Measurements from ENCODE around the gene TMEM132E.

The TMEM132E gene

DNA sequence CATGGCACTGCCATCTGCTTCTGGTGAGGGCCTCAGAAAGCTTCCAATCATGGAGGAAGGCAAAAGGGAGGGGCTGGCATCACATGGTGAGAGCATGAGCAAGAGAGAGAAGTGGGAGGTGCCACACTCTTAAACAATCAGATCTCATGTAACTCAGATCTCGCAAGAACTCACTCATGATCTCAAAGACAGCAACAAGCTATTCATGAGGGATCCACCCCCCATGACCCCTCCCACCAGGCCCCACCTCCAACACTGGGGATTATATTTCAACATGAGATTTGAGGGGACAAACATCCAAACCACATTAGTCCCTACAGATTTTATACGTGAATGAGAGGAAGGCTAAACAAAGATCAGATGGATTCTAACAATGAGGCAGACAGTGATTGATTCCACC lies 8.9 kb upstream of the TMEM132E start:
- no peak for DNase-seq

DNA sequence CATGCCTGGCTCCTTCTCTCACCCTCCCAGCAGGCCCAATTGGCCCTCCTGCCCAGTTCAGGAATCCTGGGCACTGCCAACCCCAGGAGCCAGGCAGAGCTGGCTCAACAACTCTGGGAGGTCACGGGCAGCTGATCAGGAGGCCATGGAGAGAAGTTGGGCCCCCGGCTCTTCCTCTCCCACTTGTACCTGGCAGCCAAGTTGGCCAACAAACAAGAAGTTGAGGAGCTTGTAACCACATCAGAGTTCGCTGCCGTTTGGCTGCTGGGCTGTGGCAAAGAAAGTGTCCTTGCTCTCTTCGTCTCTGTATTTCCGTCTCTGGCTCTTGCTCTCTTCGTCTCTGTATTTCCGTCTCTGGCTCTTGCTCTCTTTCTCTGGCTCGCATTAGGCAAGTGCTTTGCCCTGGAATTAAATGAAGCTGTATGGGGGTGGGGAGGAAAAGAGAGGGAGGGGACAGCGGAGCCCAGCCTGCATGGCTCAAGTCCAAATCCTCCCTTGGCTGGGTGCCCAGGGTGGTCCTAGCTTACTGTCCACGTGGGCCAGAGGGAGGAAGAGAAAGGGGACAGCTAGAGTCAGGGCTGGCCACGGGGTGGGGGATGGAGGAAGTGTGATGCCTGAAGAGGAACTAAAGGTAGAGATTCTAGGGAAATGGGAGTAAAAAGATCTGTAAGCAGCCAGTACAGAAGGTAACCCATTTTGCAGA lies 7.8 kb upstream of the TMEM132E start:
- DNase-seq, result no peak

DNA sequence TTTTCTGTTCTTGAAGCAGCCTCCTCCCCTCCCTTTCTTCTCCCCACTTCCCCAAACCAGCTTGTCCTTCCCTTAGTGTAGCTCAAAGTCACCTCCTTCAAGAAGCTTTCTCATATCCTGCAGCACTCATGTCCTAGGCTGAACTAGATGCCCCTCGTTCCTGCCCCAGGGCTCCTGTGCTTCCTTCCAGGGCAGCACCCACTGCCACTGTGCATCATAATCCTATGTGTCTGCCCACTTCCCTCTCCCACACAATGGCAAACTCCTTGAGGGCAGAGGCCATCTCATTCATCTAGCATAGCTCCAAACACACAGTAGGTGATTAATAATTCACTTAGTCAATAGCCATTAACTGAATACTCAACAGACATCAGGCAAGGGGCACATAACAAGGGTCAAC lies 6.9 kb upstream of the TMEM132E start:
- no peak for DNase-seq

DNA sequence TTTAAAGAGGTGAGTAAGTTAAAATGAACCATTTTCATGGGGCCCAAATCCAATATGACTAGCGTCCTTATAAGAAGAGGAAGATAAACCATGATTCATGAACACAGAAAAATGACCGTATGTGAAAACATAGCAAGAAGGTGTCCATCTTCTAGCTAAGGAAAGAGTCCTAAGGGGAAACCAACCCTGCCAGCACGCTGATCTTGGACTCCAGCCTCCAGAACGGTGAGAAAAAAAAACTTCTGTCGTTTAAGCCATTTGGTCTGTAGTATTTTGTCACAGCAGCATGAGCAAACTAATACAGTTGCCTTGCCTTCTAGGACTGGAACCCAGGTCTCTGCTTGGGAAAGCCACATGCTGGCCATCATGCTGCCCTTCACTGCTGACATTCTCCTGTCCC lies 4.2 kb upstream of the TMEM132E start:
- no peak for DNase-seq

DNA sequence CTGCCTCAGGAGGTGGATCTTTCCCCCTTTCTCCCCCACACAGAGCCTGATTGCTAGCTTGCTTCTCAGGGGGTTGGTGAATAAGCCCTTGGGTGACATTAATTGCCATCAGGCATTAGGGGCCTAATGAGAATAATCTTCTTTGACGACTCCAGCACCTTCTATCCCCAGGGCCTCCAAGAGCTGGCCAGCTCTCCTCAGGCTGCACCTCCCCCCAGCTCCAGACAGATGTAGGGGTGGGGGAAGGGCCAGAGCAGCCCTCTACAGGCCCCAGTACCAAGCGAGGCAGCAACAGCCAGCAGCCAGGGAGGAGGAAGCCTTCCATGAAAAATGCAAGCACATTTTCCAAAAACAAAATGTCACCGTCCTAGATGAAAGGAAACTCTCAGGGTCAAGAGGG lies 1.4 kb upstream of the TMEM132E start:
- DNase-seq, result no peak

DNA sequence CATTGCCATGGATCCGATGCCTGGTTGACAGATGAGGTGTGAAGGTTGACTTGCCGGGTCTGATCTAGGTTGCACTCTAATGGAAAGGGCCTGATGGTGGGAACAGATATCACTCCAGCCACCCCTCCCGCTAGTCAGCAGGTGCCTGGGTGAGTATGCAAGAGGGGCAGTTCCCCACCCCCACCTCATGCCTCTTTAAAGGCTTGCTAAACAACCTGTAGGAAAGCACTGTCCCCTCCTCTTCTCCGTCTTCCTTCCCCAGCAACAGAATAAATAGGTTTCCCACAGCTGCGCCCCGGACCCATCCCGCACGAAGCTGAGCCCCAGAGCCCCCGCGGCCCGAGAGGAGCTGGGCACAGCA lies 746 bp upstream of the TMEM132E start:
- DNase-seq, result no peak

DNA sequence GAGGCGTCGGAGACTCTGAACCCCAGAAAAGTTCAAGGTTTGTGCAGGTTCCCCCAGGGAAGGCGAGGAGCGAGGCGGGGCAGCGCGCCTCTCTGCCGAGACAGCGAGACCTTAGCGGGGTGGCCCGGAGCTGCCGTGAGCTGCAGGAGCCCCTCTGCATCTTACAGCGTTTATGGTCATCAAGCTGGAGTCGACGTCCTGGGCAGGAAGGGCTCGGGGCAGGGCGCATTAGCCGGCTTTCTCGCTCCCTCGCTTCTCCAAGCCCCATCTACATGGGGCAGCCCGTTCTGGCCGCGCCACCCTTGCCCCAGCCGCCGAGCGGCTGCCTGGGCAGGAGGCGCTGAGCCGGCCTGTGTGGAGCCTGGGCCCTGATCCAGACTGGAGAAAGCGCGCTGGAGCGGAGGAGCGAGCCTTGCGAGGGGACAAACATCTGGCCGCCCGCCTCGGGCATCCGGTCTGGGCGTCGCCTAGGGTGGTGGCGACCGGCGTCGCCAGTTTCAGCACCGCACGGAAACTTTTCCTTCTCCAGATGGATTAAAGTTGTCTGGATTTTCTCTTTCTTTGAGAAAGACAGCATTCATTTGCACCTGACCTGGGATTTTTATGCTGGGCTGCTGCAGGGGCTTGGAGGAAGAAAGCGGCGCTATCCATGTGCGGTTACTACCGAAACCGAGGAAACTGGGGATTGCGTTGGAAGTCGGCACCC lies 750 bp downstream of the TMEM132E start:
- DNase-seq, result no peak

DNA sequence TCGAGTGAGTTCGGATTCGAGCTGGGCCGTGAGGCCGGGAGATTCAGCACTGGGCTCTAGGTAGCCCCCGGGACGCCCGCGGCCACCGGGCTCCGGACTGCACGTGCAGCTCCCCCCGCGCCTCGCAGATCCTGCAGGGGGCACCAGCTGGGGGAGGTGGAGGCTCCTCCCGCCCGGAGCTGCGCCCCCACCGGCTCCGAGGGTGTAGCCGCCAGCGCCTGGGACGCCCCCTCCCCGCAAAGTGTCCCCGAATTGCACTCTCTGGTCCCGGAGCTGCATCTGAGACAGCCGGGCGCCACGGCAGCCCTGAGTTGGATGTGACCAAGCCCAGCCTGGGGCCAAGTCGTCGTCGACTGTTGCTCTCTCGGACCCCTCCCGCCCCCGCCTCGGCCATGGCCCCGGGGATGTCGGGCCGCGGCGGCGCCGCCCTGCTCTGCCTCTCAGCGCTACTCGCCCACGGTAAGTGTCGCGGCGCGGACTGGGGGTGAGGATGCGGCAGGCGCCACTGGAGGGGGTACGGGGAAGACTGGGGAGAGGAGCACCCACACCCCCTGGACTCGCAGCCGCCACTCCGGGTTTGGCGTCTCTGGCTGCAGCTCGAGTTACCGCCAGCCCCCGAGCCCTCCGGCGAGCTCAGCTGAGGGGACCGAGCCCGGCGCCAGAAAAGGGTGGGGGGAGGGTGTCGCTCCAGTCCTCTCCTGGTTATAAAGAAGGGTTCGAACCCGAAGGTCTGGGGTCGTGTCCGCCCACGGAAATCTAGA lies 1.5 kb downstream of the TMEM132E start:
- DNase-seq, result no peak

DNA sequence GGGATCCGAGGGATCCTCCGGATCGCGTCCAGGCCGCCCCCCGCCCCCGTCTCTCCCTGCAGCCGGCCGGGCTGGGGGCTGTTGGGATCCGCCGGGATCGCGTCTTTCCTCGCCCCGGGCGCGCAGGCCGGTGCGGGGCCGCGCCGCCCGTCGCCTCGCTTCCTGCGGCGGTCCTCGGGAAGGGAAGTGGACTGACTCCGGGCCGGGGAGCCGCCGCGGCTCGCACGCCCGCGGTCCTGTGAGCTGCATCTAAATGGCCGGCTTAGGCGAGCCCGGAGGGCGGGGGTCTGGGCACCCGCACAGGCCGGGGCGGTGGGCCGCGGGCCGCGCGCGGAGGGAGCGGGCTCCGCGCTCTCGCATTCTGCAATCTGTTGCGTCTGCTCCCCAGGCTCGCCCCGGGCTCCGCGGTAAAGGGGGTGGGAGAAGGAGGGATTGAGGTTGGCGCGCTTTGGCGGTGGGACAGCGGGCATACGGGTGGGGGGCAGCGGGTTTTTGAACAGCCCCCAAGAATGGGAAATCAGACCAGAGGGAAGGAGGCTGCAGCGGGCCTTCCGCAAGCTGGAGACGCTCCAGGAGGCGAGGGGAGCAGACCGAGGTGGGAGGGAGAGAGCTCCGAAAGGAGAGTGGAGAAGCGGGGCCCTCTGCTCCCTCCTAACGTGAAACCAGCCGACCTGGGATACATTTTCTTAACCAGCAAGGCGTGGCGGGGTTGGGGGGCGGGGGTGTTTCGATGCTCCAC lies 2.2 kb downstream of the TMEM132E start:
- no peak for DNase-seq

DNA sequence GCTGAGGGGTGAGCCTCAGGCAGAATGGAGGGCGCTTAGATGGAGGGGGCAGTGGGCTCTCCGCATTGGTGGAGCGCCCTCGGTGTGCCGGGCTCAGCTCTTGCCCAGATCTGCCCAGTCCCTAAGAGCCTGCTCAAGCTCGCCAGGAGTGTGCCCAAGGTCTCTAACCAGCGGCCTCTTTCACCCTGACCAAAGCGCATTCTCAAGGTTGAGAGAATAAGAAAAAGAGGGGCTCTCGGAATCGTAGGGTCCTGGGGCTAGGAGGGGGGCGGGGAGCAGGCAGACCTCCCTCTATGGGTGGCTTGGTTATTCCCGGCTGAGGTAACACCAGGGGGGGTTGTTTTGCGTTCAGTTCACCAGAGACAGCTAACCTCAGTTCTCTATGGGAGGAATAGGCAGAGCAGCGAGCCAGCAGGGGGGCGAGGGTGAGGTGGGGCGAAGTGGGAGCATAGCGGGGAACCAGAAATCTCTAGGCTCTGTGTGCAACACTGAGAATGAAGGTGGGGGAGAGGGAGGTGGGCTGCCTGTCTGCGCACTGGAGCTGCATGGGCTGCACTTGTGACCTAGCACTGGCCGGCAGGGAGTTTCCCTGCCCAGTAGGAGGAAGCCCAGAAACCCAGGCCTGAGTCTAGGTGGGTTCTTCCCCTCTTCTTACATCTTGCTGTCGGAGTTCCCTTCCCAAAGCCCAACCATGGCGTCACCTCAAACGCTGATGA lies 3.0 kb downstream of the TMEM132E start:
- no peak for DNase-seq

DNA sequence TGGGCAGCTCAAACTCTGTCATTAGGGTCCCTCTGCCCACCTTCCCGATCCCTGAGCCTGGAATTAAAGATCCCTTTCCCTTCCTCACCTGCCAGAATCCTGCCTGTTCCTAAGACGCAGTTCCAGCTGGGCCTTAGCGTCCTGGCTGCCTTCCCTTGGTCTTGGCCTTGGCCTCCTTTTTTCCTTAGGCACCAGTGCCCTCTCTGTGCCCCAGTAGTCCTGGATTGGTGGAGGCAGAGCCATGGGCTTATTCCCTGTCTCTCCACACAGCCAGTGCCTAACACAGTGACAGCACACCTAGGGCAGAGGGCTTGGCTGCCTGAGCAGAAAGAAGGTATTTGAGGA lies 3.5 kb downstream of the TMEM132E start:
- no peak for DNase-seq

DNA sequence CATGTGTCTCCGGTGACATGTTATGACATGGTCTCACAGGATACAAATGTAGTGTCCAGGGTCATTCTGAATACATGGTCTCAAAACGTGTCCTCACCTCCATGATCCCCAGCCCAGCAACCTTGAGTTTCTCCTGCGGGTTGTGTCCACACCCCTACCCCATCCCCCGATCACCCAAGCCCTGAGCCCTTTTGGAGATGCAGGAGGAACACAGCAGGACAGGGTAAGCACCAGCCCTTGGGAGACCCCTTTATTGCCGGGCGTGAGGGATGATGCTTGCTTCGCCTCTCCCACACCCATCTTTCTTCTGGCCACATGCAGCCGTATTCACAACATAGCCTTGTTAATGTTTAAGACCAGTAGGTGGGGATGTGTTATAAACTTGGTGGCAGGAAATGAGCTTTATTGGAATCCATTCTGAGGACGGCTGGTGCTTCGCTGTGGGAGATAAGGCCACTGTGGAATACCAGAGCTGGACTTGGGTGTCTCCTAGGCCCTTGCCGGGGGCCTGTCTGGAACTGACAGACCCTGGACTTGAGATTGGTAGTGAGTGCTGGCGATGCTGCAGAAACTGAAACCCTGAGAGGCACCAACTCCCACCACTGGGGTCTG lies 5.5 kb downstream of the TMEM132E start:
- no peak for DNase-seq

DNA sequence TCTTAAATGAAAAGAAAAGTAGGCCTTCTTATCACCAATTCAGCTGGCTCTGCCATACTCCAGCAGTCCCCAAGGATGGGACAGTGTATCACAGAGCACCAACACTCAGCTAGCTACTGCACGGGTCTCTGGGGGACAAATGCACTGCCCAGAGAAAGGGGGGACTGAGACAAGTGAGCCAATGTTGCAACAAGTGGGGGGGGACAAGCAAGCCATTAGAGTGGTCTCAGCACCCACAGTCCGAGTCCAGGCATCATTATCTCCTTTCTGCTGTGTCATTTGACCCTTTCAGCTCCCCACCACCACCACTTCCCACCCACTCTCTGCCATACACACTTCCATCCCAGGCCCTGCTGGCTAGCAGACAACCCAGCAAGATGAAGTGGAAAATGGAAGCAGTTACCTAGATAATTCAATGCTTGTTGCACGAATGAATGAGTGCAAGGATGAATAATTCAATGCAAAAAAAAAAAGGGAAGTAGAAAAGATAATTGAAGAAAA lies 7.0 kb downstream of the TMEM132E start:
- no peak for DNase-seq

DNA sequence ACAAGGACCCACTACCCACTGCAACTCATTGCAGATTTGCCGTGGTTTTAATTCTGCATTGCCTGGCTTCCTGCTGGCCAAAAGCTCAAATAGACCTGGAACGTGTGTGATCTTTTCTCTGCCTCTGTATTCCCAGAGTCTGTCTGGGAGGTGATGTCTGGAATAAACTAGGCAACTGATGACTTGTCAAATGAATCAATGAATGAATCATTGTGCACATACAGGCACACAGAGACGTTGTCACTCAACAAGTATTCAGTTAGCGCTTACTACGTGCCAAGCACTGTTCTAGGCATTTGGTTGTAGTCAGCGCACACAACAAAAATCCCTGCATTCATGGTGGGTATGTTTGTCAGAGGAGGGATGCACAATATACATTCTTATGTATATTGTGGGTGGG lies 8.9 kb downstream of the TMEM132E start:
- DNase-seq, result no peak

DNA sequence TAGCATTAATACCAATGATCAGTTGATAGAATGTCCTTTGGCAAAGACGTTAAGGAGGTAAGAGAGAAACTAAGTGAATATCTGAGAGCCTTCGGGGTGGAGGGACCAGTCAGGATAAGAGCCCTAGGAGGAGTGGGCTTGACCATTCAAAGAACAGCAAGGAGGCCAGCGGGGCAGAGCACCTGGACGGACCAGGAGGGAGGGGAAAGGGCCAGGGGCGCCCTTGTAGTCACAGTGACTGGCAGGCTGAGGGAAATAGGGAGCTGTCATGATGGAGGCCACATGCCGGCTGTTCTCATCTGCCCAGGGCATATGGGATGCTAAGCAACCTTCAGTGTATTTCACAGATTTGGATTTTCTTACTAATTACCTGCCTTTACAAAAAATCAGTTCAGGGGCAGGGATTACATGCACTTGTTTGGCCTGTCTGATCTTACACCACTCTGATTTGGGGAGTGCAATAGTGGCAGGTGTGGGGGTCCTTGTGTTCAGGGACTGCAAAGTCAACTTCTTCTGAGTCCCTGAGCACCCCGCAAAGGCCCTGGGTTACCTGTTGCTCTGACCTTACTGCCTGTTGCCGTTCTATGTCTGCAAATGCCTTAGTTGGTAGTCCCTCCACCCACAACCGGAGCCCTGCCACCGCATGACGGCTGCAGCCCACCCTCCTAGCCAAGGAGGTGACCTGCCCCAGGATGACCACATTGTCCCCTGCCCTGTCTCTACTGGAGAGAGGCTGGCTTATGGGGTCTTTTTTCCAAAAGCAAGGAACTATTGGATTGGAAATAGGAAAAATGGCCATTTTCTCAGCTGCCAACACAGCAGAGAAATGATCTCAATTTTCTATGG lies 10.0 kb downstream of the TMEM132E start:
- DNase-seq, result no peak

DNA sequence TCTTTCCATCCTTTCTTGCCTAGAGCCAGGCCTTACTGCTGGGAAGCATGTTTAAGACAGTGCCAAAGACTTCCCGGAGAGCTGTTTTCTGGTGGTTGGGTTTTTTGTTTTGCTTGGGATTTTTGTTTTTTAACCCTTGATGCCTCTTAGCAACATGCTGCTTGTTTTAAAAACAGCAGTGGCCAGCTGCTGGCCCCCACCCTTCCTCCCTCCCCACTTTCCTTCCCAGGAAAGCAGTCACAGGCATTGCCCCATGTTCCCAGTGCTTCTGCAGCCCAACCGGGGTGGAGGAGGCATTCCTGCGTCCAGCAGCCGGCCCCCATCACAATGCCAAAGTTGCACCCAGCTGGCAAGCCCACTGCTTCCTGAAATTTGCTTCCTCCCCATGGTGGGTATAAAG lies 12.6 kb downstream of the TMEM132E start:
- no peak for DNase-seq

DNA sequence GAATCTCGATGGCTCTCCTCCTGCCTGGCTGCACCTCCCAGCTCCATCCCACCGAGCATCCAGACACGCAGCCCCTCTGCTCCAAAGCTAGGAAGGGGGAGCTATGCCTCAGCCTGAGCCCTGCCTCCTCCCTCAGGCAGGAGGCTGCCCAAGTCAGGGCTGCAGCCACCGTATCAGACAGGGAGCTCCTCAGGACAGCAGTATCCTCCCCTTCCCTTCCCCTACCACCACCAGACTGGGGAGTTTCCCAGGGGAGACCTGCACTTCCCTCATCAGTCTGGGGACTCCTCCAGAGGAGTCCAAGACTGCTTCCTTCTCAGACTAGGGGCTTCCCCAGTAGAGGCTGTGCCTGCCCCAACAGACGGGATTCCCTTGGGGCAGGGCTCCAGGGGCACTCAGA lies 17.5 kb downstream of the TMEM132E start:
- no peak for DNase-seq

DNA sequence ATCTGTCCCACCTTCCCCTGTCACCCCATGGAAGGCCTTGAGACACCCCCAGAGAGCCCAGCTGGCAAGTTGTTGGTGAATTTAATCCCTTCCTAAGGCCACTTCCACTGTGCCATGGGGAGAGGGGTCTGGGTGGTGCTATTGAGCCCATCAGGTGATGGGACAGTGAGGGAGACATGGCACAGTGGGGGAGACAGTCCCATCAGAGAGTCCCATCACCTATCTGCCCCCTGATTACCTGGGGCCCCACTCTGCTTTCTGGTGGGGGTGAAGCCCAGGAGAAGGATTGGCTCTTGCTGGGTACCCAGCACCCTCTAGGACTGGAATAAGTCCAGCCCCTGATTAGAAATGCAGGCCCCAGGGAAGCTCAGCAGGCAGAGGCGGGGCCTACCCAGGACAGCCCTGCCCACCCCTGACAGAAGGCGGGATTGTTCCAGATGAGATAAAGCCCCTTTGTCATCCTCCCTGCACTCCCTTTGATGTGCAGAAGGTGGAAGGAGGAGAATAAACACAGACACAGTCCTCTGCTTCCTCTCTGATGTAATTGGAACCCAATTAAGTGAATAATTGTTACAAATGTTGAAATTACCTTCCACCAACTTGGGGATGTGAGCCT lies 18.9 kb downstream of the TMEM132E start:
- DNase-seq, result no peak

DNA sequence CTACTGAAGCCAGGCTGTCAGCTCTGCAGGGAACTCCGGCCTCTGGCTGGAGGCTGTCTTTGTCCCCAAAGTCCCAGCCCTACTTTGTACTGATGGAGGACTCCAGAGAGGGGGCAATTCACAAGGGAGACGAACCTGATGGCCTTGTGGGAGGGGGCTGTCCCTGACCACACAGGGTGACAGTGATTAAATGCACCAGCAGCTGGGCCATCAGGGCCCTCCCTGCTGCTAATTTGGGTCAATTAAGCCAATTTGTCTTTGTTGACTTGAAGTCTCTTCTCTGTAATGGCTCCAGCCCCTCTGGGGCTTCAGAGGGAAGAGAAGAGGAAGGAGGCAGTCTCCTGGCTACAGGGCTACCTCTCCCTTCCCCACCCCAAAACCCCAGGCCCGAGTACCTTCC lies 22.0 kb downstream of the TMEM132E start:
- DNase-seq, result no peak

DNA sequence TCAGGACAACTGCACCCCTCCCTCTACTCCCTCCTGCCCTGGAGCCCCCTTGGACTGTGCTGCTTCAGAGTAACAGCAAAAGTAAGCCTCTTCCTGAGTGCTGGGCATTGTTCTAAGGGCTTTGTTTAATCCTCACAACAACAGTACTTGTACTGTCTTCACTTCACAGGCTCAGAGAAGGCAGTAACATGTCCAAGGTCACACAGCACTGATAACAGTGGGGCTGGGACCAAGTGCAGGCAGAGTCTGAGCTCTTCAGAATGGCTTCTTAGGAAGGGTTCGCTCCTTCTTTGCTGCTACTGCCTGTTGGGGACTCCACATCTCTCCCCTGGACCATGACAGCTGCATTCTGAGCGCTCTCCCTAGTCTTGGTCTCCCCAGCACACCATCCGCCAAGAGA lies 24.6 kb downstream of the TMEM132E start:
- no peak for DNase-seq

DNA sequence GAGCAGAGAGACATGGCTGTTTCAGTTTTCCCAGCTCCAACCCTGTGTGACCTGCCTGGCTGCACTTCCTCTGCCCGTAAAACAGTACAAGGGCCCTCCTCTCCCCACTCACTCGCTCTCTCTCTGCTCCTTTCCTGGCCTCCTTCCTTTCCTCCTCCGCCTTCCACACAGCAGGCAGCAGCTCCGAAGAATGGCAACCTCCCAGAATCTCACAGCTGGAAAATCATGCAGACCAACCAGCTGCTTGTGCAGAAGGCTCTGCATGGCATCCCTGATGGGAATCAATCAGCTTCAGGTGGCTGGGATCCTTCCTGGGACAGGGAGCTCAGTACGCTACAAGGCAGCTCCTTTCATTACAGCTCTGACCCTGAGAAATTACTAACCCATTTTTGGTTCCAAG lies 27.4 kb downstream of the TMEM132E start:
- no peak for DNase-seq
